ENCODE measurements around the gene MPV17. TPM values are rescaled to one million over a fixed set of nuclear protein-coding genes. Genes with fewer than 3 reads are reported as not detected.
A peak's percentile ranks its signal among the peaks of the same experiment; 100 is the strongest.

The MPV17 gene
- total RNA-seq, 1 experiment from 2014 or later: 51.5 TPM

- TF ChIP-seq FOXP4 (CRISPR knock-in tag; IDR thresholded peaks at IDR 0.05) (peak; percentile 80), FOXP1 (CRISPR knock-in tag; IDR thresholded peaks at IDR 0.05; ENCODE audit: borderline replicate concordance) (peak; percentile 74), ZNF121 (CRISPR knock-in tag; IDR thresholded peaks at IDR 0.05) (peak; percentile 65), JUN (CRISPR knock-in tag; IDR thresholded peaks at IDR 0.05) (0 out of 2 replicates have a peak, but pooled peaks have one; percentile 43)
These were observed 58.6 kb downstream of the MPV17 start (continued) for GRCh38 chr2:27264253-27264752.

GRCh38 chr2:27263287-27264252, 59.3 kb downstream of the MPV17 start:
- Mint-ChIP-seq H3K36me3 (no peaks in the 10 kb centered on the region), H3K27me3 (ENCODE audit: low read depth) (peaks cover 30% of the 10 kb centered on the region), H3K27ac (no peak overlapping the region), H3K4me3 (peak overlapping the region; percentile 93), H3K9me3 (no peaks in the 10 kb centered on the region), H3K4me1 (peaks cover 26% of the 10 kb centered on the region)
- ChIA-PET POLR2A (interaction anchor here (1.9 kb wide), 1 partner anchor 93 kb away, joined by 4 read pairs; the partner anchor contains the start of gene GTF3C2), CTCF (interaction anchor here (0.5 to 7.7 kb wide), 12 partner anchors 9 to 129 kb away, joined by 4 to 124 read pairs (median 7); partner anchors contain the start of genes DNAJC5G, PREB, TRIM54 and UCN)
- no peak for DNase-seq (ENCODE audit: low spot score)
- peak; percentile 1 for ATAC-seq
- TF ChIP-seq CREM (CRISPR knock-in tag; IDR thresholded peaks at IDR 0.05) (peak; percentile 25; the same call in 1 of the 2 replicates), CBFB (CRISPR knock-in tag; IDR thresholded peaks at IDR 0.05; ENCODE audit: low read depth) (0 out of 2 replicates have a peak, but pooled peaks have one; percentile 40), ZNF263 (CRISPR knock-in tag; IDR thresholded peaks at IDR 0.05; ENCODE audit: low read depth) (no peak)
- TF ChIP-seq, protein P1, sequence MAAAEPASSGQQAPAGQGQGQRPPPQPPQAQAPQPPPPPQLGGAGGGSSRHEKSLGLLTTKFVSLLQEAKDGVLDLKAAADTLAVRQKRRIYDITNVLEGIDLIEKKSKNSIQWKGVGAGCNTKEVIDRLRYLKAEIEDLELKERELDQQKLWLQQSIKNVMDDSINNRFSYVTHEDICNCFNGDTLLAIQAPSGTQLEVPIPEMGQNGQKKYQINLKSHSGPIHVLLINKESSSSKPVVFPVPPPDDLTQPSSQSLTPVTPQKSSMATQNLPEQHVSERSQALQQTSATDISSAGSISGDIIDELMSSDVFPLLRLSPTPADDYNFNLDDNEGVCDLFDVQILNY (CRISPR knock-in tag; IDR thresholded peaks at IDR 0.05): 0 out of 2 replicates have a peak, but pooled peaks have one; percentile 13

DNA sequence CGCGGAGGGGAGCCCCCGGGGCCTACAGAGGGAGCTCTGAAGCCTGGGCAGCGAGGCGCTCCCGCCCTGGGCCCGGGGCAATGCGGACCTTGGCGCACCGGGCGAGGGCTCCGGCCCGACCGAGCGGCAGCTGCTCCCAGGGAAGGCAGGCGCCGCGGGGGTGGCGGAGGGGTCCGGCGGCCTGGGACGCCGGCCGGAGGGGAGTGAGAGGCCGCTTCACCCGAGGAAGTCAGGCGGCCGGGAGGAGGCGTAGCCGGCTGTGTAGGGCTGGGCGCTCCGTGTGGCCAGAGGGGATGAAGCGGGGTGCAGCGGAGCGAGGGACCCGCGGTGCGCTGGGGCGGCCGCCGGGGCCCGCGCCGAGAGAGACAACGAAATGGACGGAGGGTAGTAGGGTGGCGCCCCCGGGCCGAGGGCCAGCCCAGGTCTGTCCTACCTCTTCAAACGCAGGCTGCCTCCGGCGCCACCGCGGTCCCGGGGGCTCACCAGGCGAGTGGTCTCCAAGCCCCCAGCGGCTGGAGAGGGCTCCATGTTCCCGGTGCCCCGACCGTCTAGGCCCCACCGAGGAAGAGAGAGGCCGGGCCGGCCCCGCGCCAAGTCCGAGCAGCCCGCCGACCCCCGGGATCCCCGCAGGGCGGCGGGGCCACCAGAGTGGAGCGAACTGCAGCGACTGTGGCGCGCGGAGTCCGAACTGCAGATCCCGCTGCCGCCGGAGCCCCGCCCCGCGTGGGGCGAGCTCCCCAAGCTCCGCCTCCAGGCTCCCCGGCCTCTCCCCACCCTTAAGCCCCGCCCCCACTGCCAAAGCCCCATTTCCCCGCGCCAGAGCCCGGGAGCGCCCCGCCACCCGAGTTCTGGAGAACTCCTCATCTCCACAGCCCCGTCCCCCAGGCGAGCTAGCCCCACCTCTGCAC, 60.3 kb downstream of the MPV17 start, which contains the start of gene SLC30A3:
SLC30A3 (minus strand) TSS at position 669 of the 908 bp plus-strand sequence; CDS start at position 528, 141 bp downstream.
- Mint-ChIP-seq H3K4me3 (peak within 1 kb of the TSS; percentile 93), H3K4me1 (peaks cover 26% of the 10 kb centered on the region), H3K9me3 (no peaks in the 10 kb centered on the region), H3K27ac (no peak within 1 kb of the TSS), H3K27me3 (ENCODE audit: low read depth) (peaks cover 30% of the 10 kb centered on the region), H3K36me3 (no peaks in the 10 kb centered on the region)
- ChIA-PET CTCF (interaction anchor here (0.5 to 7.7 kb wide), 12 partner anchors 9 to 176 kb away, joined by 3 to 124 read pairs (median 6); partner anchors contain the start of genes TRIM54 and UCN), POLR2A (interaction anchor here (1.9 kb wide), 1 partner anchor 94 kb away, joined by 4 read pairs; the partner anchor contains the start of gene GTF3C2)
- DNase-seq (ENCODE audit: low spot score) (peak; percentile 66), ATAC-seq (peak; percentile 42)
- TF ChIP-seq, protein P2, sequence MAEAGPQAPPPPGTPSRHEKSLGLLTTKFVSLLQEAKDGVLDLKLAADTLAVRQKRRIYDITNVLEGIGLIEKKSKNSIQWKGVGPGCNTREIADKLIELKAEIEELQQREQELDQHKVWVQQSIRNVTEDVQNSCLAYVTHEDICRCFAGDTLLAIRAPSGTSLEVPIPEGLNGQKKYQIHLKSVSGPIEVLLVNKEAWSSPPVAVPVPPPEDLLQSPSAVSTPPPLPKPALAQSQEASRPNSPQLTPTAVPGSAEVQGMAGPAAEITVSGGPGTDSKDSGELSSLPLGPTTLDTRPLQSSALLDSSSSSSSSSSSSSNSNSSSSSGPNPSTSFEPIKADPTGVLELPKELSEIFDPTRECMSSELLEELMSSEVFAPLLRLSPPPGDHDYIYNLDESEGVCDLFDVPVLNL (CRISPR knock-in tag; IDR thresholded peaks at IDR 0.05; ENCODE audit: borderline replicate concordance, low read depth): 0 out of 2 replicates have a peak, but pooled peaks have one; percentile 37
- TF ChIP-seq TEAD4 (CRISPR knock-in tag; IDR thresholded peaks at IDR 0.05) (no peak), NFYB (CRISPR knock-in tag; conservative IDR thresholded peaks at IDR 0.05; ENCODE audit: low read depth) (no peak), IRF2 (CRISPR knock-in tag; IDR thresholded peaks at IDR 0.05; ENCODE audit: borderline replicate concordance, low read depth) (no peak), SMAD4 (CRISPR knock-in tag; IDR thresholded peaks at IDR 0.05) (no peak), PRDM15 (CRISPR knock-in tag; IDR thresholded peaks at IDR 0.05) (no peak), JUN (CRISPR knock-in tag; IDR thresholded peaks at IDR 0.05) (no peak)
- TF ChIP-seq, protein P3, sequence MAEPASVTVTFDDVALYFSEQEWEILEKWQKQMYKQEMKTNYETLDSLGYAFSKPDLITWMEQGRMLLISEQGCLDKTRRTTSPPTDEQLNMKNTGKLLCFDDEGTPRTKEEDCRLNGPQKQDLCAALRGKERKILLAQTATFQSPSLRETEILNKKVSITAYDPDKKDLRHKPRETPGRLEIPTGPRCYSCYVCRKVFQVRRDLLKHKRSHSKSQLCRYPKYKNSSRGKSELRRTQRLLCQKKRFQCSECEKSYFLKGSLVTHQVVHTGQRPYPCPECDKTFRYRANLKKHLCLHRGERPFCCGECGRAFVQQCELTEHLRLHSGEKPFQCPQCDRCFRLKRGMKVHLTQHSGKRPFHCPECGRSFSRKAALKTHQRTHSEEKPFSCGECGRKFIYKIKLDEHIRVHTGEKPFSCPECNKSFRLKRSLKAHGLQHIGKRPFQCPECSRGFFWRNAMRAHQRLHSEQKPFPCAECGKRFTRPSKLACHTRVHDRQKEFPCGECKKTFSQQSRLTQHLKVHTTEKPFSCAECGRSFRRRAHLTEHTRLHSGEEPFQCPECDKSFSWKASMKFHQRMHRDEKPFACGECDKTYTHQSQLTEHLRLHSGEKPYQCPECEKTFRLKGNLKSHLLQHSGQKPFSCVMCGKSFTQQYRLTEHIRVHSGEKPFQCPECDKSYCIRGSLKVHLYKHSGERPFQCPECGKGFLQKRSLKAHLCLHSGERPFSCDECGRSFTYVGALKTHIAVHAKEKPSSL (CRISPR knock-in tag; conservative IDR thresholded peaks at IDR 0.05): no peak
- TF ChIP-seq, protein P4, sequence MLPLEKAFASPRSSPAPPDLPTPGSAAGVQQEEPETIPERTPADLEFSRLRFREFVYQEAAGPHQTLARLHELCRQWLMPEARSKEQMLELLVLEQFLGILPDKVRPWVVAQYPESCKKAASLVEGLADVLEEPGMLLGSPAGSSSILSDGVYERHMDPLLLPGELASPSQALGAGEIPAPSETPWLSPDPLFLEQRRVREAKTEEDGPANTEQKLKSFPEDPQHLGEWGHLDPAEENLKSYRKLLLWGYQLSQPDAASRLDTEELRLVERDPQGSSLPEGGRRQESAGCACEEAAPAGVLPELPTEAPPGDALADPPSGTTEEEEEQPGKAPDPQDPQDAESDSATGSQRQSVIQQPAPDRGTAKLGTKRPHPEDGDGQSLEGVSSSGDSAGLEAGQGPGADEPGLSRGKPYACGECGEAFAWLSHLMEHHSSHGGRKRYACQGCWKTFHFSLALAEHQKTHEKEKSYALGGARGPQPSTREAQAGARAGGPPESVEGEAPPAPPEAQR (CRISPR knock-in tag; IDR thresholded peaks at IDR 0.05): no peak
